Ovary (tissue), 9 donors: ENCODE results near the gene LAMA1. TPM values are rescaled to one million over a fixed set of nuclear protein-coding genes. Genes with fewer than 3 reads are reported as not detected.

Experiments
- DNase-seq, 5 donors: peaks; one replicate each; pipeline ENCODE4 v3.0.0-alpha.2; 2019 to 2020
- H3K27ac ChIP-seq, 2 donors: fragments of 200-600 bp; one replicate each; pipeline versions ENCODE4 v1.5.1 to v1.8.0; 2019 to 2022
- H3K27me3 ChIP-seq: fragments of 200-600 bp; one replicate; pipeline ENCODE4 v1.8.0; 2022
- H3K36me3 ChIP-seq: fragments of 200-600 bp; sonication (generic); one replicate; pipeline ENCODE4 v1.5.1; 2019
- H3K4me1 ChIP-seq: one replicate; pipeline ENCODE4 v1.8.1; 2013; ENCODE audit warnings: mild to moderate bottlenecking, moderate library complexity; ENCODE audit not compliant: insufficient read depth
- H3K4me3 ChIP-seq: fragments of 200-600 bp; sonication (generic); one replicate; pipeline ENCODE4 v1.5.1; 2017
- H3K9me3 ChIP-seq, 2 donors: fragments of 200-600 bp in 1 of 2; sonication (generic) in 1 of 2; one replicate each; pipeline versions ENCODE4 v1.5.1 to v1.8.1; 2013 to 2019; ENCODE audit warnings: mild to moderate bottlenecking in 1 of 2, moderate library complexity in 1 of 2
- EP300 ChIP-seq: sonication (generic); formaldehyde crosslinking; IDR thresholded peaks from one replicate; pipeline ENCODE4 v1.6.1; 2017; ENCODE audit warnings: antibody characterized with exemption
- POLR2A ChIP-seq: fragments of 450-650 bp; IDR thresholded peaks from one replicate; pipeline ENCODE4 v1.6.1; 2017; ENCODE audit warnings: antibody characterized with exemption, mild to moderate bottlenecking, moderate library complexity
- WGBS, 3 donors: extraction: QIAGEN DNeasy Blood & Tissue Kit in 1 of 3; methylation state at CpG; one replicate each; pipeline versions ENCODE4 v1.1.5 to v1.1.7; 2013 to 2017; 5-methylcytosine and 5-hydroxymethylcytosine counted together
- intact Hi-C, 4 donors: fragments of 100-400 bp; cut with DNase I; formaldehyde crosslinking; loops; one replicate each; pipeline versions ENCODE4 v1.11.0 to v1.15.1; 2022 to 2023
- polyA plus RNA-seq, 2 donors: library from polyadenylated mRNA; stranded (reverse); fragments of 200-250 nt in 1 of 2; fragments of 350-450 nt in 1 of 2; fragmentation: Illumina TruSeq in 1 of 2; extraction: RNeasy Lipid Tissue Mini Kit (QIAGEN cat#74804) in 1 of 2; gene quantifications; one replicate each; pipeline ENCODE4 v1.2.3, GENCODE V29; 2013 to 2014
- small RNA-seq: library from RNA; depleted of rRNA; stranded (forward); fragments of <200 nt; gene quantifications from one replicate; pipeline ENCODE3, GENCODE V24; 2016
- total RNA-seq, 7 donors: library from RNA; depleted of rRNA in 2 of 7; stranded (reverse); fragments of >200 nt in 2 of 7; fragmentation: NEBNext Ultra II Directional in 3 of 7; extraction: Animal tissue kit (Norgen Biotek cat#: 25700) in 3 of 7; gene quantifications; one replicate each; pipeline versions ENCODE4 v1.1.0 to v1.2.4, GENCODE V29; 2016 to 2023
- TF ChIP-seq, protein P1 (sequence below), 3 donors: fragments of 450-650 bp in 2 of 3; fragments of 200-600 bp in 1 of 3; IDR thresholded peaks; one replicate each; pipeline versions ENCODE4 v1.5.1 to v1.8.0; 2016 to 2022; ENCODE audit warnings: antibody characterized with exemption in 3 of 3, mild to moderate bottlenecking in 1 of 3
- donor health status: DM: no; HTN: no; CAD: no; lungs with moderate emphysema.
- donor health status: DM: no; HTN: no; CAD: no.
- donor health status: Bipolar disorder and iron deficiency.
- donor health status: DM: yes; HTN: yes; CAD: no.
- donor health status: DM: no; HTN: no; CAD: no.
- donor health status: DM: yes; HTN: yes; CAD: no.

Gene LAMA1
- total and polyA plus RNA-seq, 9 donors: 1.1 to 10.8 (median 3.8) TPM

DNA sequence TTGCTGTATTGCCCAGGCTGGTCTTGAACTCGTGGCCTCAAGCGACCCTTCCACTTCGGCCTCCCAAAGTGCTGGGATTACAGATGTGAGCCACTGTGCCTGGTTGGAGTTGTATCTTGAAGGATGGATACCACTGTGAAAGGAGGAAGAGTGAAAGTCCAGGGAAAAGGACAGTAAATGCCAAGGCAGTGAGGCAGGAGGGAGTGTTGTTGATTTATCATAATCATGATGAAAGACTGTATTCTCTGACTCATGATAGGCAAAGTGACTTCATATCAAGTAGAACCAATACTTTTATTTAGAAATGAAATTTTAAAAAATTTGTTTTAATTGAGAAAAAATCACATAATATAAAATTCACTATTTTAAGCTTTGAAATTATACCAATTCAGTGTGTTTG is 225.8 kb downstream of the LAMA1 start:
- no peak for TF ChIP-seq EP300
- TF ChIP-seq POLR2A: no peak
- TF ChIP-seq, protein P1, sequence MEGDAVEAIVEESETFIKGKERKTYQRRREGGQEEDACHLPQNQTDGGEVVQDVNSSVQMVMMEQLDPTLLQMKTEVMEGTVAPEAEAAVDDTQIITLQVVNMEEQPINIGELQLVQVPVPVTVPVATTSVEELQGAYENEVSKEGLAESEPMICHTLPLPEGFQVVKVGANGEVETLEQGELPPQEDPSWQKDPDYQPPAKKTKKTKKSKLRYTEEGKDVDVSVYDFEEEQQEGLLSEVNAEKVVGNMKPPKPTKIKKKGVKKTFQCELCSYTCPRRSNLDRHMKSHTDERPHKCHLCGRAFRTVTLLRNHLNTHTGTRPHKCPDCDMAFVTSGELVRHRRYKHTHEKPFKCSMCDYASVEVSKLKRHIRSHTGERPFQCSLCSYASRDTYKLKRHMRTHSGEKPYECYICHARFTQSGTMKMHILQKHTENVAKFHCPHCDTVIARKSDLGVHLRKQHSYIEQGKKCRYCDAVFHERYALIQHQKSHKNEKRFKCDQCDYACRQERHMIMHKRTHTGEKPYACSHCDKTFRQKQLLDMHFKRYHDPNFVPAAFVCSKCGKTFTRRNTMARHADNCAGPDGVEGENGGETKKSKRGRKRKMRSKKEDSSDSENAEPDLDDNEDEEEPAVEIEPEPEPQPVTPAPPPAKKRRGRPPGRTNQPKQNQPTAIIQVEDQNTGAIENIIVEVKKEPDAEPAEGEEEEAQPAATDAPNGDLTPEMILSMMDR (IDR thresholded peaks at IDR 0.05): no peak

More for the DNA sequence above, 225.8 kb downstream of the LAMA1 start:
- intact Hi-C loops: loop anchor here in 1 of 4 donors (10.0 kb wide), 1 partner anchor 1027 kb away; no protein-coding TSS in a partner anchor
- H3K27ac ChIP-seq: no peak overlapping the region
- H3K36me3 ChIP-seq: no peaks in the 10 kb centered on the region
- H3K4me3 ChIP-seq: no peak overlapping the region
- no peaks in the 10 kb centered on the region for H3K4me1 ChIP-seq
- DNase-seq: no peak
- H3K9me3 ChIP-seq: no peaks in the 10 kb centered on the region
- no peaks in the 10 kb centered on the region for H3K27me3 ChIP-seq
- WGBS, 3 donors: 95 to 98% (median 98%) methylated on average over 3 of the region's 3 CpGs

Small RNA genes lying within 50 kb of the gene (small RNA-seq; reads per million reads assigned to genes)
- gene RNU6-916P: not detected

Other genes starting within 250 kb of the LAMA1 start
- gene LRRC30, start 113.3 kb upstream of the LAMA1 start, total RNA-seq: not detected
- gene LRRC30, start 113.3 kb upstream of the LAMA1 start, polyA plus RNA-seq: not detected